NCI-H82 treated with DMSO at 0.1 percent for 48 hours (cell line): ENCODE data around the gene BCO2.

Experiments
- DNase-seq: peaks from one replicate; lab custom pipeline; 2025; ENCODE audit not compliant: unreplicated experiment; lab: John Stamatoyannopoulos, UW

Gene BCO2

DNA sequence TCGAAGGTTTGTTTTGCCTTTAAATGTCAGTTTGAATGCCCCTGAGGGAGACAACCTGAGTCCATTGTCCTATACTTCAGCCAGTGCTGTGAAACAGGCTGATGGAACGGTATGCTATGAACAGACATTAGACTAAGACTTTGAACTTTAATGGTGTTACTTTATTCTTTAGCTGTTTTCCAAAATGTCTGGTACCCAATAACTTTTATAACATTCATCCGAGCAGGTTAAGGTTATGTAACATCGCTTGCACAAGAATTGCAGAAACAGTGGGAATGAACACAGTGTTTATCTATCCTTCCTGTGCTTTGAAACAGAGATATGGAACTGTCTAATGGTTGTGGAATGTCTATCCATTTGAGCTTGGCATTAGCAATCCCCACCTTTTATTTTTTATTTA is 38.4 kb downstream of the BCO2 start:
- no peak for DNase-seq

DNA sequence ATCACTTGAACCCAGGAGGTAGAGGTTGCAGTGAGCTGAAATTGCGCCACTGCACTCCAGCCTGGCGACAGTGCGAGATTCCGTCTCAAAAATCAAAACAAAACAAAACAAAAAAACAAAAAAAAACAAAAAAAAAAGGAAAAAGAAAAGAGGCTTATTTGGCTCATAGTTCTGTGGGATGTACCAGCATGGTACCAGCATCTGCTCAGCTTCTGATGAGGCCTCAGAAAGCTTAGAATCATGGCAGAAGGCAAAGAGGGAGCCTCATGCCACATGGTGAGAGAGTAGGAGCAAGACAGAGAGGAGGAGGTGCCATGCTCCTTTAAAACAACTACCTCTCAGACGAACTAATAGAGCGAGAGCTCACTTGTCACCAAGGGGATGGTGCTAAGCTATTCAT is 40.3 kb downstream of the BCO2 start:
- no peak for DNase-seq

DNA sequence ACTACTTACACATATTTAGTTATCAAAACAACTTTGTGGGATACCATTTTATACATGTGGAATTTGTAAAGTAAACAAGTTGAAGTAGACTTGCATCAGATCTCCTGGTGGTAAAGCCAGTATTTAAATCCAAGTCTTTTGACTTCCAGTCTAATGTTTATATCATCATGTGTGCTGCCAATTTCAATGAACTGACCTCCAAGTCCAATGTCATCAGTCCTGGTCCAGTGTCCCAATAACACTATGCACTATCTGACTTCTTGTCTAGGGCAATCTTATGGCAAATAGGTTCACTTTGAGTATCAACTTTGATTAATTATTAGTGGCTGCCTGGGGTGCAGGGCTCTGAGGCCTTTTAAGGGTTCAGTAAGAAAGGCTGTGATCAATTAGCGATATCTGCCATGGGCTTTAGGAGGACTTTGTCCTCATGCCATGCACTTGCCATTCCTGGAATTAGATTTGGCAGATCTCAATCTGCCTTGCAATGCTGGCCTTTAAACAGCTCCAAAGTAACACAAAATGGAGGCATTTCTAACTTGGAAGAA is 41.3 kb downstream of the BCO2 start:
- no peak for DNase-seq

DNA sequence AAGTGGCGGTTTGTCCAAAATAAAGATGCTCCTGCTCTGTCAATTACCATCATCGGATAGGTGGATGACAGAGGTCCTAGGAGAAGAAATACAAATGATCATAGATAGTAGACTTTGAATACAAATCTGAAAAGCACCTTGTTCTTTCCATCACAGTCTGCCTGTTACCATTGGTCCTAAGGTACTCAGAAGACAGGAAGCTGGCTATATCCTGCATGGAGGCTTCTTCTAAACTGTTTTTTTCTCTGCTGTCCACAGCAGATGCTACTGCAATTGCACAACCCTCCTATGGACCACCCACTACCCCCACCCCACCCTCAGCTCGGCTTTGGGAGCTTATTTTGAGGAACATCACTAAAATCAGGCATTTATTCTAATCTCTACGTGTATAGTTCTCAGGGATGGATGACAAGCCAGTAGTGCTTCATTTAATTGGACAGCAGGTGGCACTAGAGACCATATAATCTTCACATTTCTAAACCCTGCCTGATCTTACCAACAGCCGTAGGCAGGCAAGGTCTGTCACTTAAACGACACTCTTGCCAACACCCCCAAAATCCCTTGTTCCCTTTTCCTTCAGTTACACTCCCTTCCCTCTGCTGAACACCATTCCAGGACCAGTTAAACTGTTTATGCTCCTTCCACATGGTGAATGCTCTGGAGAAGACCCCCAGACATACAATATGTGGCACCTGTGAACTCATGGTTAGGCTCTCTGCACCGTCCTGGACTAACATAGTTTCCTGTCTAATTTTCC is 44.3 kb downstream of the BCO2 start:
- peak; percentile 44 for DNase-seq

DNA sequence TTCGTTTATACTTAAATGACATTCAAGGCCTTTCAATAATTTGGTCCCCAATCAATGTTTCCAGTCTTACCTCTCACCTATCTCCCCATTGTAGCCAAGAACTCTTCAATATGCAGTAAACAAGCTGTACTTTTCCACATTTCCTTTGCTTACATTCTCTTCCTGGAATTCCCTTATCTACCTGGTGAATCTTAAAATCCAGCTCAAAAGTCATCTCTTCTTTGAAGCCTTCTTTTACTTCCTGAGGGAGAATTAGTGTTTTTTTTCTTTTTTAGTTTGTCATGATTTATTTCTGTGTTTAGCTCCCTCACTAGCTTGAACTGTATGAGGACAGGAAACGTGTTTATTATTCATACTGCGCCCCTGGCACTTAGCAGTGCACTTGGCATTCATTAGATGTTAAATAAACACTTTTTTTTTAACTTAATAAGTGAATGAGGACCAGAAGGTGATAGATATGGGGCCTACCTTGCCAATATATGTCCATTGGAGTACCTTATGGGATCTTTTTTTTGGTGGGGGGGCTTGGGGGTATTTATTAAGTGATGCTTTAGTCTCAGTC is 46.0 kb downstream of the BCO2 start:
- no peak for DNase-seq

DNA sequence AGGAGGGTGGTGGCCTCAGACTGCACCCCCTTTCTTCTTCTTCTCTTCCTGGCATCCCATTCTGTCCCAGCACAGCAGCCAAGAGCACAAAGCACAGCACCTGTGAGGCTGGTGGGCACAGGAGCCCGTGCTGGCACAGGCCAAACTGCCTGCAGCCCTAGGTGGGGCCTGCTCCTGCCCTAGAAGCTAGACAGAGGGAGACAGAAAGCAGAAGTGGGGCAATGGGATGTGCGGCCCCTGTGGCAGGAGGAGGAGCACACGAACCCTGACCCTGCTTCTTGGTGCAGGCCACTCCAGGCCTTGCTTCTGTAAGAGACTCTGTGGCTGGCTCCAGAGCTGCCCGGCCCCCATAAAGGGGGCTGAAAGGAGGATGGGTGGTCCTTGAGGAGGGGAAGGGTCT is 47.0 kb downstream of the BCO2 start:
- DNase-seq = no peak

DNA sequence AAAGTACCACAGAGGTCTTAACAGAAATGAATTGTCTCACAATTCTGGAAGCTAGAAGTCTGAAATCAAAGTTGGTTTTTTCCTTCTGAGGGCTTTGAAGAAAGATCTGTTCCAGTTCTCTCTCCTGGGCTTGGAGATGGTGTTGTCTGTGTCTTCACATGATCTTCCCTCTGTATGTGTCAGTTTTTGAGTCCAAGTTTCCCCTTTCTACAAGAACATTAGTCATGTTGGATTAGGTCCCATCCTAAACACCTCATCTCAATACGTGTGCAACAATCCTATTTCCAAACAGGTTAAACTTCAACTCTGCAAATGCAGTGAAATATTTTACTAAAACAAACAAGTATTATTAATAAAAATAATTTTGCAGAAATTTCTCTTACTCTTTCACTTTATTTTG is 47.8 kb downstream of the BCO2 start:
- DNase-seq = no peak

DNA sequence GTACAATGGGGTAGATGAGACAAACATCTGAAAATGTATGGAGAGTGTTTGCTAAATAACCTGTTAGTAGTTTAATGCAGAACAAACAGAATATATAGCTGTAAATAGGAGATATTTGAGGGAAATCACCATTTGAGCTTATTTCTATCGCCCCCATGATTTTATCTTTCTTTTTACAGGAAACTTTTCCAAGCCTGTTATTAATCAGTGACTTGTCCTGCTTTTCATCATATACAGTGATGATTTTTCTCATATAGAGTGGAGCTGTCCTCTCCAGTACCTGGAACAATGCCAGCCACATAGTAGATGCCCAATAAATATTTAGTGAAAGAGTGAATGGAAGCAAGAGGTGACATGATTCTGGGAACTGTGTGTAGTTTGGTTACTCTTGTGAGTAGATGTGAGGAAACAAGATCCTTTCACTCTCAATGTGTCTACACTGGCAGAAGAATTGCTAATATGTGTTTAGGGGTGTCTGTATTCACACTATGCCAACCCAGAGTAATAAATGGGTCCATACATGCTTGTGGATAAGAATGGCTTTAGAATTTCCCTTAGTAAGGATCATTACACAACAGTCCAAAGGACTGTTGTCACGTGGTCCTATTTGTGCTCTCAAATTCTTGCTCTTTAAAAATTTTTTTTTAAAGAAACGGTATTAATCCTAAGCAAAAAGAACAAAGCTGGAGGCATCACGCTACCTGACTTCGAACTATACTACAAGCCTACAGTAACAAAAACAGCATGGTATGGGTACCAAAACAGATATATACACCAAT is 48.6 kb downstream of the BCO2 start:
- no peak for DNase-seq

DNA sequence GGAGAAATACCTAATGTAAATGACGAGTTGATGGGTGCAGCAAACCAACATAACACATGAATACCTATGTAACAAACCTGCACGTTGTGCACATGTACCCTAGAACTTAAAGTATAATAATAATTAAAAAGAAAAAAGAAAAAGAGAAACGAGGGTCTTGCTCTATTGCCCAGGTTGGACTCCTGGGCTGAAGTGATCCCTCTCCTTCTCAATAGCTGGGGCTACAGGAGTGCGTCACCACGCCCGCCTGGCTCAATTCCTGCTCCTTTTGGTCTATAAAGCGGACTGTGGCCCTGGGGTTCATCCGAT is 50.4 kb downstream of the BCO2 start:
- no peak for DNase-seq

DNA sequence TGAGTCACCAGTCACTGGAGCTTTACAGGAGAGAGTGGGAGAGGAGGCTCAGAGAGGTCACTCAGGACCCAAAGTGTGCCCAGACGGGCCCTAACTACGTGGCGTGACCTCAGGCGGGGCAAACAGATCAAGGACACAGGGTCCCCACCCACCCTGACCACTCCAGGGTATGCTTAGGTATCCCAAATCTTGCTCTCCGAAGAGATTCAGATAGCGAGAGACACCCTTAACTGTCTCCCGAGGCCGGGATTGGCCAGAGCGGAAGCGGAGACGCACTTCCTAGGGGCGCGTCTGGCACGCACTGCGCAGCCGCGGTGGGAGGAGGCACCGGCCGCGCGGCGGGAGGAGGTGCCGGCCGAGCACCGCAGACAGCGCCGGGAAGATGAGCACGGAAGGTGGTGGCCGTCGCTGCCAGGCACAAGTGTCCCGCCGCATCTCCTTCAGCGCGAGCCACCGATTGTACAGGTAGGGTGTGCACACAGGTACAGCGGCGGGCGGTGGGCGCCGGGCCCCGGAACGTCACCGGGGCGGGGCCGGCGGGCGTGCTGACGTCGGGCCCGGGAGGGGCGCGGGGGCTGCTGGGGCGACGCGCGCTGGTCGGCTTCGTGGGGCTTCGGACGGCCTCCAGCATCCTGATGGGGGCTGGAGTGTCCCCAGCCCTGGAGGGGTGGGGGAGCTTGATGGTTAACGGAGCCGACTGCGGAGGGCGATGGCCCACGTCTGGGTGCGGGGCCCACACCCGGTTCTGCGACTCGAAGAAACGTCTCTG is 50.9 kb downstream of the BCO2 start, which contains the start of gene PTS:
TSS of gene PTS (plus strand) at position 367 of the 769 bp plus-strand sequence. CDS start at position 383, 16 bp downstream.
- DNase-seq = peak; percentile 33

DNA sequence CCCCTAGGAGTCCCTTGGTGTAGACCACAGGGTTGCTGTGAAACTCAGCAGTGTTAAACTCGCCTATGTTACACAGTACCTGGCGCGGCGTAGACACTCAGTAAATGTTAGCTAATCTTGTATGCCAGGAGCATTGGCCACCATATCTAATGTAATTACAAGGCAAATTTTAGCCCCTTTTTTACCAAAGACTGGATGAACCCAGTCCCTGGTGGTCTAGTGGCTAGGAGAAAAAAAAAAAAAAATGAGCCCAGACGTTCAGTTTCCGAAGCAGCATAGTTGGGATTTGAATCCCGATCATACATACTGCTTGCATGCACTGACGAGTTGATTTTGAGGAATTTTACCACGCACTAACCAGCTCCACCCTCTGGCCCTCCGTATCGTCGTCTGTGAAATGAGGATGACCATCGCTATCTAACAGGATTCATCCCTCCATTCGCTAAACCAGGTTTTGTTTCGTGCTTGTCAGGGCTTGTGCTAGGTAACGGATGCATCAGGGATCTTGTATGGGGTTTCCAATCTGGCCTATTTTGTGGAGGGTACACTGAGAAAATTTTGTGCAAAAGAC is 51.6 kb downstream of the BCO2 start:
- DNase-seq = no peak

DNA sequence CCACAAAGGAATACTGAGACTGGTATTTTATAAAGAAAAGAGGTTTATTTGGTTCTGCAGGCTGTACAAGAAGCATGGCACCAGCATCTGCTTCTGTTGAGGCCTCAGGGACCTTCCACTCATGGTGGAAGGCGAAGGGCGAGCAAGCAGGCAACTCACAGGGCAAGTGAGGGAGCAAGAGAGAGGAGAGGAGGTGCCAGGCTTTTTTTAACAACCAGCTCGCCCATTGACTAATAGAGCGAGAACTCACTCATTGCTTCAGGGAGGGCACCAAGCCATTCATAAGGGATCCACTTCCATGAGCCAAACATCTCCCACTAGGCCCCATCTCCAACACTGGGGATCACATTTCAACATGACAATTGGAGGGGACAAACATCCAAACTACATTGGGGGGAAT is 52.2 kb downstream of the BCO2 start:
- DNase-seq = no peak

DNA sequence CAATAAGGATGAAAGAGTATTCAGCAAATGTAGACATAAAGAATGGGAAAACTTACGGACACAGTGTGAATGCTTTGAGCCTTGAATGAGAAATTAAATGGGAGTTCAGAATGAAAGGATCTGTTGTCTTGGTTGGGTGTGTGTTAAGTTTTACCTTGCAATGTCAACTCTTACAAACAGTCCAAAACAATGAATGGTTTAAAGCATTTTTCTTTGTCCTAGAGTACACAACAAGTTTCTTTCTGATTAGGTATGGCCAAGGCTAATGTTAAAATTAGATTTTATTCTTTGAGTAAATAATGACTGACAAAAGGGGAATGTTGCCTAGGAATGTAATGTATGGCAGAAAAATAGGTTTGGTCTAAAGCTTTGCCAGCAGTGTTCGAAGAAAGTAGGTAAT is 53.4 kb downstream of the BCO2 start:
- no peak for DNase-seq

DNA sequence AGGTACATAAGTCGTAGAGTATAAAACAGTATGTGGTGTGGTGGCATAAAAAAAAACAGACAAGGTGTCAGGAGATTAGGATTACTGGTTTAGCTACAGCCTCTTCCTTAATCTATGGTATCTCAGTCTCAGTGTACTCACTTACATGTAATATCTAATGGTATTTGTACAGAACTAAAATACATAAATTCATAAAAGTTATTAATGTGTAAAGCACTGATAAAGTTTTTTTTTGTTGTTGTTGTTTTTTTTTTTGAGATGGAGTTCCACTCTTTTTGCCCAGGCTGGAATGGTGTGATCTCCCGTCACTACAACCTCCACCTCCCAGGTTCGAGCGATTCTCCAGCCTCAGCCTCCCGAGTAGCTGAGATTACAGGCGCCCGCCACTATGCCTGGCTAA is 53.8 kb downstream of the BCO2 start:
- no peak for DNase-seq

DNA sequence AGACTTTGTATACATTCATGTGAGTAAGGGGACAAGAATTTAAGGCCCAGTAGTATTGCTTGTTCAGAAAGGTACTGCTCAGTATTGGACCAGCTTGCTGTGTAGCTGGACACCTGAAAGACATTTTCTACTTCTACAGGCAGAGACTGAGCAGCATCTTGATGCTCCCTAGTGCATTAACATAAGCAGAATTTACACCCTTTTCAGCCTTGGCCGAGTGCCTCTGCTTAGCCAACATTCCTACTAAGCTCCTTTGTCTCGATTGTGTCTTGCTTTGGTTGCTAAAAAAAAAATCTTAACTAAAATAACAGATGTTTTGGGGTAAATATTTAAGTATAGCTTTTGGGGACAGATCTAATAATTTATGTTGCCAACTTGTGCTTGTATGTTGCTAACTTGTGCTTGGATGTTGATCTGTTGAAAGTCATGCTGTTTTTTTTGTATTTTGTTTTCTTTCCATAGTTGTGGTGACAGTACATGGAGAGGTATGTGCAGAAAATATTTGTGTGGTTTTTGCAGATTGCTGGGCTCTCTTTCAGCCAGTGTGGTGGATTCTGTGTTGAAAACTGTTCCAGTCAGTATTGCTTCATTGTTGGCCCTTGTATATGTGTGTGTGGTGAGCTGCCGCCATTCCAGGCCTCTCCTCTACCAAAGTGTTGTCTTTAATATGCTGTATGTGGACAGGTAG is 54.6 kb downstream of the BCO2 start:
- DNase-seq = no peak

DNA sequence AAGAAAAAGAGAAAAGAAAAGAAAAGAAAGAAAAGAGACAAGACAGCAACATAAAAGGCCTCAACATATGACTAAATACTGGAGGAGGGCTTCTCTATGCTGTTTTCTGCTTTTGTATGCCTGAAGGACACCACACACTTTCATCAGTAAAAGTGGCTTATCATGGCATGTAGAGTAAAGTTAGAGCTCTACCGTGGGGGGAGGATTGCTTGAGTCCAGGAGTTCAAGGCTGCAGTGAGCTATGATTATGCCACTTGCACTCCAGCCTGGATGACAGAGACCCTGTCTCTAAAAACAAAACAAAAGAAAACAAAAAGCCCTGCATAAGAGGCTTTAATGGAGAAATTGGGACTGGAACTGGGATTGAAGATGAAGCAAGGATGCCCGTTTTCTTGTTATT is 56.6 kb downstream of the BCO2 start:
- DNase-seq = no peak

DNA sequence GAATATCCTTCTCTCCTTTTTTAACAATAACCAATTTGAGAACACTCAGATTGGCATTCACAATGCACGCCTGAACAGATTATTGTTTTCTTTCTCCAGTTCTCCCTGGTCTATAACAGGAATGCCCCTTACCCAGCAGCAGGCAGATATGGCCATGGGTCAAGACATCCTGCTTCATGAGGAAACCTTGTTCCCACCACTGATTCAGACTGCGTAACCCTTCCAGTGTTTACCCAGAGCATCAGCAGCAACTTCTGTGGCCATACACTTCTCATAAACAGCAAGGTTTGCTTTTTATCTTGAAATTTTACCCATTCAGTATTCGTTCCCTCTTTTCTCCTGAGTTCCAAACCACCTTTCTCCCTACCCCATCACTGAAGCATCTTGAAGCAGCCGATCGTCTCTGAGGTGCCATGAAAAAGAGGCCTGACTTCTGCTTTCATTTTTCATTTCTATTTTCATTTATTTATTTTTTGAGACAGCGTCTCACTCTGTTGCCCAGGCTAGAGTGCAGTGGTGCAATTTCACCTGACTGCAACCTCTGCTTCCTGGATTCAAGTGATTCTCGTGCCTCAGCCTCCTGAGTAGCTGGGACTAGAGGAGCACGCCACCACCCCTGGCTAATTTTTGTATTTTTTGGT is 60.6 kb downstream of the BCO2 start:
- no peak for DNase-seq

DNA sequence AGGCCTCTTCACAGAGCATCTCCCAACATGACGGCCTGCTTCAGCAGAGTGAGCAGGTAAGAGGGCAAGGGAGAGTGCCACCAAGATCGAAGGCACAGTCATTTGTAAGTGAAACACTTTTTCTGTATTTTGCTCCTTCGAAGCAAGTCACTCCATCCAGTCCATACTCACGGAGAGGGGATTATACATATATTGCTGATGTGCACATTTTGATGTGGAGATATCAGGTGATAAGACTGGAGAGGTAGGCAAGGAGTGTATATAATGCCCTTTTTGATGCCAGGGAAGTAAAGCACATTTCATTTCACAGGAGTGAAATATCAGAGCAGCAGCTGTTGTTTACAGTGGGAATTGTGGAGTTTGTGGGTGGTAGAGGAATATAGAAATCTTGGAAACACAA is 62.1 kb downstream of the BCO2 start:
- no peak for DNase-seq

DNA sequence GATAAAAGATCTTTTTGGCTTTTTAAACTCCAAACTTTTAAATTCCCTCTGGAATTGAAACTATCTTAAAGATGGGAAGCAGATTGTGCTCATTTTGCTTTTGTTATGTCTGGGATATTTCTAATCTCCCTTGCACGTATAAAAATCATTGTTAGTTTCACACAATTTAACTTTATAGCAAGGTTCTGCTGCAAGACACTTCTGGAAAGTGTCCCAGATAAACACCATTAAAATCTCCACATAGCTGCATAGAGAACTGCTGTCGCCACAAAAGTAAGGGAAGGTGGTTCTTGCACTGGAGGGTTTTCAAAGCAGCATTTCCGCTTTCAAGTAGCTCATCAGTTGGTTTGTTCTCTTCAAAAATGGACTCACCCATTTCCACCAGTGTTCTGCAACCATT is 62.7 kb downstream of the BCO2 start:
- no peak for DNase-seq

DNA sequence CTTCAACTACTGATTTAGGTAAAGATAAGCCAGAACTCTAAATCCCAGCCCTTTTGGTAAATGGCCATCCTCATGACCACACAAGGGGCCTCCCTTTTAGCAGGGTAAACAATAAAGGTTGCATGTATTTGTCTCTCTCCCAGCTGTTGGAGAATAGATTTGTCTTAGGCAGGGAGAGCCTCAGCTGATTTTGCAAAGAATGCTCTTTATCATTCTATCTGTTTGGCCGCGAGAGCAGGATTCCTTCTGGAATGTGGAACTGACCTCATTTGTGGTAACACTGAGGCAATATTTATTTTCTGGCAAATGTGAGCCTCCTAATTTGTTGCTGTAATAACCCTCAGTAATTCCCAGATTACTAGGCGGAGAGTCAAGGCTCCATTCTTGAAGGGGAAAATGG is 66.2 kb downstream of the BCO2 start:
- DNase-seq = no peak
